ENCODE measurements around the gene WDR1.

WDR1 gene

DNA sequence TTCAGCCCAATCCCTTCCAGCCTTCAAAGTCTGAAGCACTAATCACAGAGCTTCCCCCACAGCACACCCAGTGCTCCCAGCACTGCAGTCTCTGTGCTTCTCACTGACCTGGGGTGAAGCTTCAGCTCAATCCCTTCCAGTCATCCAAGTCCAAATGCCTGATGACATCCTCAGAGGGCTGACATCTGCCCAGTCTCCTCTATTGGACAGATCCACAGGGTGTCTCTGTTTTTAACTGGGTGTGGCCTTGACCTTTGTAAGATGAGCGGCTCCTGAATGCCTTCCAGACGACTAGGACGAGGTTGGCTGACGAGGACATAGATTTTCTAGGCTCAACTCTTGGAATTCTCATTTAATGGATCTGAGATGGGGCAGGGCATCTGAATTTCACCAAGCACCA lies 87.7 kb downstream of the WDR1 start:
- H3K4me3 ChIP-seq (ENCODE audit: low read depth, low read length), result no peak overlapping the region
- peaks cover 10% of the 10 kb centered on the region; the same call in 1 of the 2 replicates for H3K27me3 ChIP-seq (ENCODE audit: control insufficient read depth, insufficient read depth, low read length)
- no peak overlapping the region for H3K9ac ChIP-seq (ENCODE audit: low read length)
- no peak overlapping the region for H3K27ac ChIP-seq (ENCODE audit: low read depth, low read length)
- no peaks in the 10 kb centered on the region for H3K36me3 ChIP-seq (ENCODE audit: control insufficient read depth, insufficient read depth, low read length)
- H3K9me3 ChIP-seq (ENCODE audit: control insufficient read depth, insufficient read depth, low read depth, low read length), result no peaks in the 10 kb centered on the region
- peaks cover 9% of the 10 kb centered on the region for H3K4me1 ChIP-seq (ENCODE audit: control insufficient read depth, insufficient read depth, low read length)

DNA sequence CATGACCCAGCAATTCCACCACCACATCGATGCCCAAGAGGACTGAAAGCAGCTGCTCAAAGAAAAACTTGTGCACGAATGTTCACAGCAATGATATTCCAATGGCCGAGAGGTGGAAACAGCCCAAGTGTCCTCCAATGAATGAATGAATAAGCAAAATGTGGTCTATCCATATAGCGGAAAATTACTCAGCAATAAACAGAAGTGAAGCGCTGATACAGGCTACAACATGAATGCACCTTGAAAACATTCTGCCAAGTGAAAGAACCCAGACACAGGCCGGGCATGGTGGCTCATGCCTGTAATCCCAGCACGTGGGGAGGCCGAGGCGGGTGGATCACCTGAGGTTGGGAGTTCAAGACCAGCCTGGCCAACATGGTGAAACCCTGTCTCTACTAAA lies 90.1 kb downstream of the WDR1 start:
- H3K27me3 ChIP-seq (ENCODE audit: control insufficient read depth, insufficient read depth, low read length), result peaks cover 10% of the 10 kb centered on the region; the same call in 1 of the 2 replicates
- H3K4me3 ChIP-seq (ENCODE audit: low read depth, low read length), result no peak overlapping the region
- H3K9ac ChIP-seq (ENCODE audit: low read length), result no peak overlapping the region
- no peaks in the 10 kb centered on the region for H3K36me3 ChIP-seq (ENCODE audit: control insufficient read depth, insufficient read depth, low read length)
- no peak overlapping the region for H3K27ac ChIP-seq (ENCODE audit: low read depth, low read length)
- H3K9me3 ChIP-seq (ENCODE audit: control insufficient read depth, insufficient read depth, low read depth, low read length), result no peaks in the 10 kb centered on the region
- H3K4me1 ChIP-seq (ENCODE audit: control insufficient read depth, insufficient read depth, low read length), result peaks cover 3% of the 10 kb centered on the region; the same call in 1 of the 2 replicates

DNA sequence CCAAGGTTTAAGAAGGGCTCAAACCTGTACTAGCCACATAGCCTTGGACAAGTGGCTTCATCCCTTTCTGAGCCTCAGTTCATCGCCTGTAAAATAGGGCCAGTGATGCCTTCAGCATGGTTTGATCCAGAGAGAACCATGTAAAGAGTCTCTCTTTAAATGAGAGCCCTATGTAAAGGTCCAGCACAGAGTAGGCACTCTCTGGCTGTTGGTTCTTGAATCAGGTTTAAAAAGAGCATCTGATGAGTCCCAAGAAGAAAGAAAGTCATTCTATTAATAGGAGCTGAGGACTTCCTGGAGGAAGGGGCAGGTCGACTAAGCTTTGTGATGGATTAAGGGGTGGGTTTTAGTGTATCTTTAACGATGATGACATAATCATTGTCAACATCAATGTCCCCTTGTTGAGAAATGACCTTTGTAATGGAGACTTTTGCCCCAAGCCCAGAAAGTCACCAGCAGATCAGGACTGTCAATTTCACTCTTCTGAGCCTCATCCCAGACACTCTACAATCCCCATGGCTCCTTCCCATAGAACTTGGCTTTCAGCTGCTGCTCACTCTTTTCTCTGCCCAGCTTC lies 91.3 kb downstream of the WDR1 start:
- H3K9me3 ChIP-seq (ENCODE audit: control insufficient read depth, insufficient read depth, low read depth, low read length), result no peaks in the 10 kb centered on the region
- H3K36me3 ChIP-seq (ENCODE audit: control insufficient read depth, insufficient read depth, low read length), result no peaks in the 10 kb centered on the region
- no peak overlapping the region for H3K9ac ChIP-seq (ENCODE audit: low read length)
- H3K27ac ChIP-seq (ENCODE audit: low read depth, low read length), result no peak overlapping the region
- peaks cover 10% of the 10 kb centered on the region; the same call in 1 of the 2 replicates for H3K27me3 ChIP-seq (ENCODE audit: control insufficient read depth, insufficient read depth, low read length)
- no peak overlapping the region for H3K4me3 ChIP-seq (ENCODE audit: low read depth, low read length)
- peaks cover 3% of the 10 kb centered on the region; the same call in 1 of the 2 replicates for H3K4me1 ChIP-seq (ENCODE audit: control insufficient read depth, insufficient read depth, low read length)

All from HUES6 (cell line).